Neural cell (in vitro differentiated cells): ENCODE measurements around the gene KCTD12. TPM values are rescaled to one million over a fixed set of nuclear protein-coding genes. Genes with fewer than 3 reads are reported as not detected.
A peak's percentile ranks its signal among the peaks of the same experiment; 100 is the strongest.

Experiments used
- H2AFZ ChIP-seq: fragments of 200-600, 300-800 bp; sonication (generic), shearing (Covaris generic); 2 replicates; pipeline ENCODE4 v1.6.0; 2014; ENCODE audit warnings: low read depth, mild to moderate bottlenecking, antibody characterized with exemption, low read length, moderate library complexity
- H3F3A ChIP-seq: fragments of 200-600 bp; shearing (Covaris generic); 2 replicates; pipeline ENCODE4 v1.6.1; 2016; ENCODE audit warnings: mild to moderate bottlenecking, moderate library complexity, mixed read lengths, antibody characterized with exemption, low read length; ENCODE audit not compliant: insufficient read depth, poor library complexity, severe bottlenecking
- H3K27ac ChIP-seq: fragments of 200-600, 300-800 bp; sonication (generic), shearing (Covaris generic); 2 replicates; pipeline ENCODE4 v1.5.1; 2014; ENCODE audit warnings: mild to moderate bottlenecking, low read length, moderate library complexity
- H3K27me3 ChIP-seq: fragments of 300-800, 200-600 bp; sonication (generic), shearing (Covaris generic); 2 replicates; pipeline ENCODE4 v1.6.0; 2014; ENCODE audit warnings: mild to moderate bottlenecking, low read depth, low read length, moderate library complexity; ENCODE audit not compliant: insufficient read depth
- H3K36me3 ChIP-seq: fragments of 300-800, 200-600 bp; sonication (generic), shearing (Covaris generic); 2 replicates; pipeline ENCODE4 v1.5.1; 2014; ENCODE audit warnings: mild to moderate bottlenecking, antibody characterized with exemption, low read length, moderate library complexity; ENCODE audit not compliant: insufficient read depth
- H3K4me2 ChIP-seq: fragments of 300-800, 200-600 bp; sonication (generic), shearing (Covaris generic); 2 replicates; pipeline ENCODE4 v1.6.0; 2014; ENCODE audit warnings: mild to moderate bottlenecking, low read length
- H3K4me3 ChIP-seq: fragments of 300-800, 200-600 bp; sonication (generic), shearing (Covaris generic); 2 replicates; pipeline ENCODE4 v1.5.1; 2014; ENCODE audit warnings: mild to moderate bottlenecking, low read length, moderate library complexity
- H3K79me2 ChIP-seq: fragments of 200-600 bp; shearing (Covaris generic); replicated peaks from 2 replicates; pipeline ENCODE4 v1.6.0; 2014; ENCODE audit warnings: mild to moderate bottlenecking, low read length, moderate library complexity; ENCODE audit not compliant: insufficient read depth
- H3K9ac ChIP-seq: fragments of 300-800, 200-600 bp; sonication (generic), shearing (Covaris generic); 2 replicates; pipeline ENCODE4 v1.6.1; 2016; ENCODE audit warnings: mild to moderate bottlenecking, low read length, mixed read lengths
- H3K9me2 ChIP-seq: fragments of 200-600 bp; shearing (Covaris generic); 2 replicates; pipeline ENCODE4 v1.6.1; 2016; ENCODE audit warnings: mild to moderate bottlenecking, low read length, mixed read lengths; ENCODE audit not compliant: insufficient read depth
- H3K9me3 ChIP-seq: fragments of 200-600, 300-800 bp; sonication (generic), shearing (Covaris generic); 2 replicates; pipeline ENCODE4 v1.6.1; 2016; ENCODE audit warnings: mild to moderate bottlenecking, mixed run types, low read length, moderate library complexity, mixed read lengths
- H4K20me1 ChIP-seq: fragments of 200-600 bp; shearing (Covaris generic); 2 replicates; pipeline ENCODE4 v1.6.1; 2016; ENCODE audit warnings: mild to moderate bottlenecking, mixed run types; ENCODE audit not compliant: insufficient read depth
- EP300 ChIP-seq: fragments of 450-650 bp; conservative IDR thresholded peaks from 2 replicates; pipeline ENCODE4 v1.6.1; 2014; ENCODE audit warnings: antibody characterized with exemption, mild to moderate bottlenecking, moderate library complexity; ENCODE audit not compliant: poor library complexity, severe bottlenecking
- EZH2 ChIP-seq: fragments of 200-600, 300-800 bp; shearing (Covaris generic), sonication (generic); IDR thresholded peaks from 2 replicates; pipeline ENCODE4 v1.6.1; 2014; ENCODE audit warnings: antibody characterized with exemption, low read length, borderline replicate concordance, mild to moderate bottlenecking; ENCODE audit not compliant: insufficient read depth, poor library complexity, severe bottlenecking
- MXI1 ChIP-seq: fragments of 450-650 bp; conservative IDR thresholded peaks from 2 replicates; pipeline ENCODE4 v1.6.1; 2014; ENCODE audit warnings: antibody characterized with exemption, mild to moderate bottlenecking; ENCODE audit not compliant: poor library complexity, severe bottlenecking
- POLR2AphosphoS5 ChIP-seq: IDR thresholded peaks from 2 replicates; pipeline ENCODE4 v1.6.1; 2012
- RAD21 ChIP-seq: fragments of 450-650 bp; conservative IDR thresholded peaks from 2 replicates; pipeline ENCODE4 v1.6.1; 2014; ENCODE audit warnings: antibody characterized with exemption, mild to moderate bottlenecking, moderate library complexity
- SMC3 ChIP-seq: fragments of 450-650 bp; conservative IDR thresholded peaks from 2 replicates; pipeline ENCODE4 v1.6.1; 2014; ENCODE audit warnings: antibody characterized with exemption, mild to moderate bottlenecking, moderate library complexity; ENCODE audit not compliant: poor library complexity
- TAF1 ChIP-seq: IDR thresholded peaks from 2 replicates; pipeline ENCODE4 v1.6.1; 2012; ENCODE audit warnings: low read depth
- polyA plus RNA-seq: library from polyadenylated mRNA; depleted of rRNA; stranded (reverse); fragments of >200 nt; gene quantifications from 2 replicates; pipeline ENCODE4 v1.2.3, GENCODE V29; 2014
- TF ChIP-seq, protein P1 (sequence below): fragments of 450-650 bp; IDR thresholded peaks from 2 replicates; pipeline ENCODE4 v1.5.1; 2014; ENCODE audit warnings: antibody characterized with exemption, mild to moderate bottlenecking, moderate library complexity; ENCODE audit not compliant: poor library complexity, severe bottlenecking
- TF ChIP-seq, protein P2 (sequence below): IDR thresholded peaks from 2 replicates; pipeline ENCODE4 v1.6.1; 2012; ENCODE audit warnings: borderline replicate concordance

Gene KCTD12
- polyA plus RNA-seq, 1 donor from 2014 or later = 2.7 TPM

DNA sequence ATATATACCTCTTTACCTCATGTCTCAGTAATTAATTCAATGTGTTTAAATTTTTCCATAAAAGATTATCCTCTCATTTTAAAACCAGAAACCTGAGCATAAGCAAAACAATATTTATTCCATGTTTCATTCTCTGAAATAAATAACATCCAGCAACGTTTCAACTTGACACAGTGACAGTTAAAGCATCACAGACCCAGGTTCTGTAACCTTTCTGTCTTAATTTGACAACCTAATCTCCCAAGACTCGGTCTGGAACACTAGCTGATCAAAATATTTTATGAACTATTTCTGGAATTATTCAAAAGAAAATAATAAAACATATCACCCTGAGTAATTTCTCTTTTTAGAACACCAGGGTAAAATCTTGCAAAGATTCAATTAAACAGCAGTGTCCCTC, 40.3 kb downstream of the KCTD12 start:
- Histone ChIP-seq H3K27ac (no peak overlapping the region), H3K4me2 (no peak overlapping the region), H3K79me2 (no peaks in the 10 kb centered on the region), H3K27me3 (no peaks in the 10 kb centered on the region), H2AFZ (no peak overlapping the region), H3K36me3 (no peaks in the 10 kb centered on the region), H3K9ac (no peak overlapping the region), H3K9me2 (no peaks in the 10 kb centered on the region), H3F3A (no peaks in the 10 kb centered on the region), H3K4me3 (no peak overlapping the region), H3K9me3 (no peaks in the 10 kb centered on the region), H4K20me1 (no peaks in the 10 kb centered on the region)
- peak; percentile 45 for TF ChIP-seq EP300
- TF ChIP-seq EZH2 = no peak

DNA sequence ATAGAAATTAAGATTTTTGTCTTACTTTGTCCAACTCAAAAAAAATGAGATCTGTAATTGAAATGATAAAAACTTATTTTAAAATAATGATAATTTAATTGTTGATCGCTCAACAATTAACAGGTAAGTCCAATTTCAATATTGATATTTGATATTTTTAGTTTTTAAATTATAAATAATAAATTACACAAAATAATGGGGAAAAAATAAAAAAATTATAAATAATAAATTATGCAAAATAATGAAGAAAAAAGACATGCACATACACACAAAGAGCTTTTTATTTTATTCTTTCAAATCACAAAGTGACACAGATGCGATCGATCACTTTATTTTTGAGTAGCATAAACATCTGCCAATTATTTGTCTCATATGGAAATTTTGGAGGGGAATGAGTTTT, 40.8 kb downstream of the KCTD12 start:
- Histone ChIP-seq H3K9me2 (no peaks in the 10 kb centered on the region), H3K4me3 (no peak overlapping the region), H4K20me1 (no peaks in the 10 kb centered on the region), H3K27me3 (no peaks in the 10 kb centered on the region), H3K9me3 (no peaks in the 10 kb centered on the region), H3F3A (no peaks in the 10 kb centered on the region), H3K4me2 (no peak overlapping the region), H3K36me3 (no peaks in the 10 kb centered on the region), H3K27ac (no peak overlapping the region), H2AFZ (no peak overlapping the region), H3K79me2 (no peaks in the 10 kb centered on the region), H3K9ac (no peak overlapping the region)
- no peak for TF ChIP-seq EP300
- no peak for TF ChIP-seq RAD21
- TF ChIP-seq, protein P1, sequence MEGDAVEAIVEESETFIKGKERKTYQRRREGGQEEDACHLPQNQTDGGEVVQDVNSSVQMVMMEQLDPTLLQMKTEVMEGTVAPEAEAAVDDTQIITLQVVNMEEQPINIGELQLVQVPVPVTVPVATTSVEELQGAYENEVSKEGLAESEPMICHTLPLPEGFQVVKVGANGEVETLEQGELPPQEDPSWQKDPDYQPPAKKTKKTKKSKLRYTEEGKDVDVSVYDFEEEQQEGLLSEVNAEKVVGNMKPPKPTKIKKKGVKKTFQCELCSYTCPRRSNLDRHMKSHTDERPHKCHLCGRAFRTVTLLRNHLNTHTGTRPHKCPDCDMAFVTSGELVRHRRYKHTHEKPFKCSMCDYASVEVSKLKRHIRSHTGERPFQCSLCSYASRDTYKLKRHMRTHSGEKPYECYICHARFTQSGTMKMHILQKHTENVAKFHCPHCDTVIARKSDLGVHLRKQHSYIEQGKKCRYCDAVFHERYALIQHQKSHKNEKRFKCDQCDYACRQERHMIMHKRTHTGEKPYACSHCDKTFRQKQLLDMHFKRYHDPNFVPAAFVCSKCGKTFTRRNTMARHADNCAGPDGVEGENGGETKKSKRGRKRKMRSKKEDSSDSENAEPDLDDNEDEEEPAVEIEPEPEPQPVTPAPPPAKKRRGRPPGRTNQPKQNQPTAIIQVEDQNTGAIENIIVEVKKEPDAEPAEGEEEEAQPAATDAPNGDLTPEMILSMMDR = no peak
- TF ChIP-seq, protein P2, sequence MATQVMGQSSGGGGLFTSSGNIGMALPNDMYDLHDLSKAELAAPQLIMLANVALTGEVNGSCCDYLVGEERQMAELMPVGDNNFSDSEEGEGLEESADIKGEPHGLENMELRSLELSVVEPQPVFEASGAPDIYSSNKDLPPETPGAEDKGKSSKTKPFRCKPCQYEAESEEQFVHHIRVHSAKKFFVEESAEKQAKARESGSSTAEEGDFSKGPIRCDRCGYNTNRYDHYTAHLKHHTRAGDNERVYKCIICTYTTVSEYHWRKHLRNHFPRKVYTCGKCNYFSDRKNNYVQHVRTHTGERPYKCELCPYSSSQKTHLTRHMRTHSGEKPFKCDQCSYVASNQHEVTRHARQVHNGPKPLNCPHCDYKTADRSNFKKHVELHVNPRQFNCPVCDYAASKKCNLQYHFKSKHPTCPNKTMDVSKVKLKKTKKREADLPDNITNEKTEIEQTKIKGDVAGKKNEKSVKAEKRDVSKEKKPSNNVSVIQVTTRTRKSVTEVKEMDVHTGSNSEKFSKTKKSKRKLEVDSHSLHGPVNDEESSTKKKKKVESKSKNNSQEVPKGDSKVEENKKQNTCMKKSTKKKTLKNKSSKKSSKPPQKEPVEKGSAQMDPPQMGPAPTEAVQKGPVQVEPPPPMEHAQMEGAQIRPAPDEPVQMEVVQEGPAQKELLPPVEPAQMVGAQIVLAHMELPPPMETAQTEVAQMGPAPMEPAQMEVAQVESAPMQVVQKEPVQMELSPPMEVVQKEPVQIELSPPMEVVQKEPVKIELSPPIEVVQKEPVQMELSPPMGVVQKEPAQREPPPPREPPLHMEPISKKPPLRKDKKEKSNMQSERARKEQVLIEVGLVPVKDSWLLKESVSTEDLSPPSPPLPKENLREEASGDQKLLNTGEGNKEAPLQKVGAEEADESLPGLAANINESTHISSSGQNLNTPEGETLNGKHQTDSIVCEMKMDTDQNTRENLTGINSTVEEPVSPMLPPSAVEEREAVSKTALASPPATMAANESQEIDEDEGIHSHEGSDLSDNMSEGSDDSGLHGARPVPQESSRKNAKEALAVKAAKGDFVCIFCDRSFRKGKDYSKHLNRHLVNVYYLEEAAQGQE = no peak
- TF ChIP-seq TAF1 = no peak
- no peak for TF ChIP-seq MXI1
- no peak for TF ChIP-seq SMC3
- no peak for TF ChIP-seq POLR2AphosphoS5
- no peak for TF ChIP-seq EZH2

DNA sequence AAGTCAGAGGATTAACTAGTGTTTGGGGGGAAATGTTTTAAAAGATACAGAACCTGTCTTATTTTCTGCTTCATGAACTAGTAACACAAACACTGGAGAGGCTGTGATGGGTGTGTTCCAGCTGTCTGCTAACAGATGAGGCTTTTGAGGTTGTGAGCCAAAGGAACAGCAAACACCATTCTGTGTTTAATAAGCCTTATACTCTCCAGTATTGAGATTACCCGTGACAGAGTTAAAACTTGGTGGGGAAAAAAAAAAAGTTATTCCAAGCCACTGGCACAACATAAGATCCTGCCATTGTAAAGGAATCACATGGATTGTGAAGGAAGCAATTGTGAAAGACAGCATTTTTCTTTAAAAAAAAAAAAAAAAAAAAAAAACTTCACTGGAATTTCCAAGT, 48.4 kb downstream of the KCTD12 start:
- no peaks in the 10 kb centered on the region for H3K9me2 ChIP-seq
- no peaks in the 10 kb centered on the region for H3K27me3 ChIP-seq
- no peaks in the 10 kb centered on the region for H3K9me3 ChIP-seq
- TF ChIP-seq, protein P1 = no peak
- TF ChIP-seq POLR2AphosphoS5 (no peak), MXI1 (no peak), SMC3 (no peak), TAF1 (no peak), EP300 (no peak), EZH2 (no peak), RAD21 (no peak)
- TF ChIP-seq, protein P2 = no peak
- no peak overlapping the region for H3K4me2 ChIP-seq
- no peaks in the 10 kb centered on the region for H3K79me2 ChIP-seq
- no peaks in the 10 kb centered on the region for H3F3A ChIP-seq
- H3K9ac ChIP-seq = no peak overlapping the region
- H2AFZ ChIP-seq = no peak overlapping the region
- no peak overlapping the region for H3K4me3 ChIP-seq
- no peak overlapping the region for H3K27ac ChIP-seq
- no peaks in the 10 kb centered on the region for H3K36me3 ChIP-seq
- H4K20me1 ChIP-seq = no peaks in the 10 kb centered on the region
